Measurements from ENCODE around the gene SMIM8.

Gene SMIM8

DNA sequence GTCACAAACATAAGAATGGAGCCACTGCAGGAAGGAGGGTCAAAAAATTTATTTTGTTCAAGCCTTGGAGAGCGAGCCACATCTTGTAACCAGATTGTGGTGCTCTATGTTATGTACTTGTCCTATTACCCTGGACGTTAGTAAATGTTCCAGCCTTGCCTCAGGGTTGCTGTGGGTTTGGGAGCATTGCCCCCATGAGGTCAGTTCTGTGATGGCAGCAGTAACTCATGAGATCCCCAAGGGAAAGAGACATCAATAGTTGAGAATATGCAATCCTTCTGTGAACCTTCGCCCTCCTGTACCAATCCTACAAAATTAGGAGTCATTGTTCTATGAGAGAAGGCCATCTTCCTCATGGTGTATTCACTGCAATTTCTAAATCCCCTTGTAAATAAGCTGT, 68.9 kb downstream of the SMIM8 start:
- Mint-ChIP-seq H3K27ac (no peak overlapping the region), H3K36me3 (peaks cover 0 to 2% of the 10 kb centered on the region in 2 donors), H3K27me3 (no peaks in the 10 kb centered on the region), H3K9me3 (no peaks in the 10 kb centered on the region), H3K4me1 (no peaks in the 10 kb centered on the region), H3K4me3 (no peak overlapping the region)
- DNase-seq, result no peak
- ATAC-seq (replicated peaks), result peak; percentile 43 to 48

Data from stimulated activated naive B cell treated with anti-CD40 and anti-IgM and Interleukin-4, amounts not matched to agents 10 μg/mL and 1 μg/mL and 100 μg/mL, for 72 hours (primary cell).